GM12875 (cell line): ENCODE data around the gene MET.
"Not testable (repeated sequence)": the region's sequence is repeated elsewhere in the genome, so short reads cannot be mapped to it uniquely, and the experiment has no call there.

Experiments used
- H3K4me3 ChIP-seq: one replicate; pipeline ENCODE4 v1.5.1; 2011; ENCODE audit warnings: low read depth, low read length, control low read depth
- CTCF ChIP-seq: IDR thresholded peaks from 2 replicates; pipeline ENCODE4 v1.5.1; 2011; ENCODE audit warnings: low read depth, mild to moderate bottlenecking, control low read depth, inconsistent platforms, low read length, moderate library complexity, borderline replicate concordance; ENCODE audit not compliant: insufficient read depth

MET gene

GRCh38 chr7:116713918-116714317, 41.9 kb downstream of the MET start:
- TF ChIP-seq CTCF = no peak
- no peak overlapping the region for H3K4me3 ChIP-seq

GRCh38 chr7:116715077-116715476, 43.1 kb downstream of the MET start:
- H3K4me3 ChIP-seq = no peak overlapping the region
- TF ChIP-seq CTCF = no peak

- H3K4me3 ChIP-seq = no peak overlapping the region
- TF ChIP-seq CTCF = no peak
These were observed 45.1 kb downstream of the MET start for GRCh38 chr7:116717137-116717536.

GRCh38 chr7:116723959-116724529, 52.0 kb downstream of the MET start:
- H3K4me3 ChIP-seq = not testable (repeated sequence)

- TF ChIP-seq CTCF = no peak
- no peak overlapping the region for H3K4me3 ChIP-seq
These were observed 52.7 kb downstream of the MET start for GRCh38 chr7:116724560-116725231.

GRCh38 chr7:116726149-116726548, 54.2 kb downstream of the MET start:
- H3K4me3 ChIP-seq = no peak overlapping the region

GRCh38 chr7:116726713-116727431, 54.9 kb downstream of the MET start:
- no peak for TF ChIP-seq CTCF

More at GRCh38 chr7:116726149-116726548, 54.2 kb downstream of the MET start:
- TF ChIP-seq CTCF = no peak

More at GRCh38 chr7:116726713-116727431, 54.9 kb downstream of the MET start:
- H3K4me3 ChIP-seq = no peak overlapping the region
